Measurements from ENCODE around the gene BAZ2B. TPM values are rescaled to one million over a fixed set of nuclear protein-coding genes. Genes with fewer than 3 reads are reported as not detected.

Gene BAZ2B
- total RNA-seq, 4 donors from 2014 or later = 104 to 301 (median 157) TPM

DNA sequence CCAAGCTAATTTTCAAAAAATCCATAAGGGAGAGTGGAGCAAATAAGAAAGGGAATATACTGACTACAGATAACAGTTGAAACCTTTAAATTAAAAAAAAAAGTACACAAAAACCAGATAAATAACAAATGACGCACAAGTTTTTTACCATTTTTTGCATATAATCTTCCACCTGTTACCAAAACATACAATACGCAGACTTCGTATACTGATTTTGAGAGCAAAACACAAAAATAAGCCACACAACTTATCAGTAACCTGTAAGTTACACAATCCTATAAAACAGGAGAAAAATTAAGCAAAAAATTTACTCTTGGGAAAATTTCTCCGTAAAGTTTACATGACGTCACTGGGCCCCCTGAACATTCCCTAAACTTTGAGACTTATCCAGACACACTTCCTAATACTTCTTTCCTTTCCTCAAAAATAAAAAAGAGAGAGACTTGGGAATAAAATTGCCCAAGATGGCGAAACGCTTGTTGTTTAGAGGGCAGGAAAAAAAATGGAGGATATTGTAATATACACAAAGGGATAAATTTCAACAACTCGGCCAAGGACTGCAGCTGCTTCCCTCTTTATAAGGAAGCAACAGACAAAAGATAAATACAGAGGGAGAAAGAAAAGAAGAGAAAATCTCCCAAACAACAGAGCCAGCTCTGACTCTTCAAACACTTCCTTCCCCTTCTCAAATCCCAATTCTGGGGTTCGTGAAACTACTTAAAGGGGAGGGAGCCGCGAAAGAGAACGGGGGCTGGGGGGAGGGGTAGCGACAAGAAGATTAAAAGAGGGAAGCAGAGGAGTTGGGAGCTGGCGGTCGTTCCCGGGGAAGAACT lies 1.6 kb downstream of the BAZ2B start:
- peak in 1 of 3 donors; percentile 18 for DNase-seq
- H3K36me3 ChIP-seq = no peaks in the 10 kb centered on the region
- peak overlapping the region; percentile 75 to 99 (median 90) for H3K27ac ChIP-seq
- H3K4me3 ChIP-seq = peak overlapping the region; percentile 52 to 86 (median 66)
- H3K27me3 ChIP-seq = no peaks in the 10 kb centered on the region
- peaks cover 0 to 21% (median 0%) of the 10 kb centered on the region in 4 donors for H3K4me1 ChIP-seq
- H3K9me3 ChIP-seq = no peaks in the 10 kb centered on the region
- TF ChIP-seq POLR2A (IDR thresholded peaks at IDR 0.05) (no peak), CTCF (IDR thresholded peaks at IDR 0.05) (no peak)

- Histone ChIP-seq H3K27me3 (no peaks in the 10 kb centered on the region), H3K4me3 (peak overlapping the region in 3 of 4 donors; percentile 56 to 86 (median 75)), H3K4me1 (peaks cover 0 to 22% (median 0%) of the 10 kb centered on the region in 4 donors), H3K27ac (peak overlapping the region; percentile 75 to 99 (median 90)), H3K36me3 (no peaks in the 10 kb centered on the region), H3K9me3 (no peaks in the 10 kb centered on the region)
- DNase-seq = no peak
- peak; percentile 25 to 40 for TF ChIP-seq POLR2A (IDR thresholded peaks at IDR 0.05)
- no peak for TF ChIP-seq CTCF (IDR thresholded peaks at IDR 0.05)
Measured at GRCh38 chr2:159613651-159614285, 2.6 kb downstream of the BAZ2B start.

- Histone ChIP-seq H3K27me3 (no peaks in the 10 kb centered on the region), H3K4me1 (peaks cover 0 to 17% (median 0%) of the 10 kb centered on the region in 4 donors), H3K27ac (peak overlapping the region in 1 of 4 donors; percentile 99), H3K4me3 (peak overlapping the region in 2 of 4 donors; percentile 4 to 86), H3K36me3 (no peaks in the 10 kb centered on the region), H3K9me3 (no peaks in the 10 kb centered on the region)
- TF ChIP-seq POLR2A (IDR thresholded peaks at IDR 0.05) = no peak
- no peak for TF ChIP-seq CTCF (IDR thresholded peaks at IDR 0.05)
- no peak for DNase-seq
Measured at GRCh38 chr2:159613091-159613490, 3.3 kb downstream of the BAZ2B start.

GRCh38 chr2:159612255-159612901 lies 4.0 kb downstream of the BAZ2B start:
- Histone ChIP-seq H3K27ac (peak overlapping the region in 2 of 4 donors; percentile 23 to 99), H3K9me3 (no peaks in the 10 kb centered on the region), H3K27me3 (no peaks in the 10 kb centered on the region), H3K36me3 (no peaks in the 10 kb centered on the region), H3K4me1 (peaks cover 0 to 14% (median 0%) of the 10 kb centered on the region in 4 donors), H3K4me3 (peak overlapping the region in 2 of 4 donors; percentile 4 to 86)
- DNase-seq = no peak
- TF ChIP-seq CTCF (IDR thresholded peaks at IDR 0.05) = no peak

GRCh38 chr2:159609811-159610549 lies 6.4 kb downstream of the BAZ2B start:
- Histone ChIP-seq H3K9me3 (no peaks in the 10 kb centered on the region), H3K27me3 (no peaks in the 10 kb centered on the region), H3K36me3 (no peaks in the 10 kb centered on the region), H3K4me1 (peaks cover 0 to 27% (median 3%) of the 10 kb centered on the region in 4 donors), H3K27ac (peak overlapping the region in 1 of 4 donors; percentile 51), H3K4me3 (no peak overlapping the region)
- DNase-seq = no peak
- TF ChIP-seq CTCF (IDR thresholded peaks at IDR 0.05) (no peak), POLR2A (IDR thresholded peaks at IDR 0.05) (no peak)
